ENCODE measurements around the gene RELL1. TPM values are rescaled to one million over a fixed set of nuclear protein-coding genes. Genes with fewer than 3 reads are reported as not detected.
A peak's percentile ranks its signal among the peaks of the same experiment; 100 is the strongest.

The RELL1 gene
- total and polyA plus RNA-seq, 8 donors = 1.3 to 113 (median 15.8) TPM

DNA sequence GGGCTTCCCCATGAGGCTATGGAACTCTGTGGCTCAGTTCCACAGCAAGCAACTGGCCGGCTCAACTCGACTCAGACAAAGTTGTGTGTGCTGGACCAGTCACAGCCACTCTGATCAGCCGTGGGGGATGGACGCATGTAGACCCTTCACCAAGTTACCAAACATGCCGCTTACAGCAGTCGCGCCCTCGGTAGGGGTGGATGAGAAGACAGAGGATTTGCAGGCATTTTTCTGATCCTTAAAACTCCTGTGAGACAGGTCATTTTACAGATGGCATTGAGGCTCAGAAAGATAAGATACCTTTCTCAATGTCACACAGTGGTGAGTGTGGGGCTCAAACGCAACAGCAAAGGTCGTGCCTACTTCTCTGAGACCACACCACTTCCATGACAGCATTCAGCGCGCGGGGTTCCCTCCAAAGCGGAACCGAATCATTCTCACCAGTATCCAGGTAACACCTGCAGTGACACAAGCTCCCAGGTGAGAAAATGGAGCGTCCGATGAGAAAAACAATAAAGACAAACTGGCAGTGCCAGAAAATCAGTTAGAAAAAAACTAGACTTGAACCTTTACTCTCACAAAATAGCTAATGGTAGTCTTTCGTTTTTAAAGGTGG lies 83.6 kb downstream of the RELL1 start:
- intact Hi-C loops (cut with DNase I; ENCODE audit: low total_unique reads) = loop anchor here (5.0 to 10.0 kb wide), 2 partner anchors 82 to 190 kb away; partner anchors contain the start of gene RELL1

DNA sequence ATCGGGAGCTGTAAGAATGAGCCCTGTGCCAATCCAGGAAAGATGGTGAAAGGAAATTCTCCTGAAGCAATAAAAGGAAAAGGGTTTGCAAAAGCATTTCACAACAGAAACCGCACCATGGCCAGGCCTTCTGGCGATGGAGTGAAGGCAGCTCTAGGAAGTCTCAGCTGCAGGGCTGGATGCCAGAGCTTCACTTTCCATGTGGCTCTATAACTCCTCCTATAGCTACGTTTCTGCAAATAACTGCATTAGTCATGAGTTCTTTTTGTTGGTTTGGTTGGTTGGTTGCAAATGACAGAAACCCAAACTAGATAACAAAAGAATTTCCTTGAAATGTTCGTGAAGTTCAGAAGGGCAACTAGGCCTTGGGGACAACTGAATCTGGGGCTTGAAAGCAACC lies 84.6 kb downstream of the RELL1 start:
- peaks cover 8 to 45% (median 16%) of the 10 kb centered on the region in 4 donors for H3K4me1 ChIP-seq
- 26 to 42% (median 34%) methylated on average over 5 of the region's 5 CpGs for WGBS, 5 donors
- no peaks in the 10 kb centered on the region for H3K27me3 ChIP-seq
- TF ChIP-seq, protein P1, sequence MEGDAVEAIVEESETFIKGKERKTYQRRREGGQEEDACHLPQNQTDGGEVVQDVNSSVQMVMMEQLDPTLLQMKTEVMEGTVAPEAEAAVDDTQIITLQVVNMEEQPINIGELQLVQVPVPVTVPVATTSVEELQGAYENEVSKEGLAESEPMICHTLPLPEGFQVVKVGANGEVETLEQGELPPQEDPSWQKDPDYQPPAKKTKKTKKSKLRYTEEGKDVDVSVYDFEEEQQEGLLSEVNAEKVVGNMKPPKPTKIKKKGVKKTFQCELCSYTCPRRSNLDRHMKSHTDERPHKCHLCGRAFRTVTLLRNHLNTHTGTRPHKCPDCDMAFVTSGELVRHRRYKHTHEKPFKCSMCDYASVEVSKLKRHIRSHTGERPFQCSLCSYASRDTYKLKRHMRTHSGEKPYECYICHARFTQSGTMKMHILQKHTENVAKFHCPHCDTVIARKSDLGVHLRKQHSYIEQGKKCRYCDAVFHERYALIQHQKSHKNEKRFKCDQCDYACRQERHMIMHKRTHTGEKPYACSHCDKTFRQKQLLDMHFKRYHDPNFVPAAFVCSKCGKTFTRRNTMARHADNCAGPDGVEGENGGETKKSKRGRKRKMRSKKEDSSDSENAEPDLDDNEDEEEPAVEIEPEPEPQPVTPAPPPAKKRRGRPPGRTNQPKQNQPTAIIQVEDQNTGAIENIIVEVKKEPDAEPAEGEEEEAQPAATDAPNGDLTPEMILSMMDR (IDR thresholded peaks at IDR 0.05) = no peak
- TF ChIP-seq POLR2A (IDR thresholded peaks at IDR 0.05) = no peak
- no peak for TF ChIP-seq EP300 (IDR thresholded peaks at IDR 0.05)
- peak in 1 of 3 donors; percentile 48 for TF ChIP-seq POLR2AphosphoS5 (IDR thresholded peaks at IDR 0.05)
- no peak overlapping the region for H3K4me3 ChIP-seq
- no peaks in the 10 kb centered on the region for H3K36me3 ChIP-seq
- DNase-seq = peak; percentile 68 to 76
- H3K9me3 ChIP-seq = no peaks in the 10 kb centered on the region
- H3K27ac ChIP-seq = peak overlapping the region in 4 of 5 donors; percentile 1 to 63 (median 43)
- intact Hi-C loops (cut with DNase I; ENCODE audit: low total_unique reads) = loop anchor here (5.0 to 10.0 kb wide), 2 partner anchors 83 to 191 kb away; partner anchors contain the start of gene RELL1

More for the DNA sequence above, 83.6 kb downstream of the RELL1 start:
- no peak overlapping the region for H3K4me3 ChIP-seq
- H3K27me3 ChIP-seq = no peaks in the 10 kb centered on the region
- no peak for TF ChIP-seq POLR2A (IDR thresholded peaks at IDR 0.05)
- no peak for TF ChIP-seq POLR2AphosphoS5 (IDR thresholded peaks at IDR 0.05)
- TF ChIP-seq EP300 (IDR thresholded peaks at IDR 0.05) = no peak
- TF ChIP-seq, protein P1 (IDR thresholded peaks at IDR 0.05) = no peak
- 68 to 81% (median 72%) methylated on average over 18 of the region's 18 CpGs for WGBS, 5 donors
- peaks cover under 1 to 45% (median 13%) of the 10 kb centered on the region in 4 donors for H3K4me1 ChIP-seq
- H3K36me3 ChIP-seq = no peaks in the 10 kb centered on the region
- no peaks in the 10 kb centered on the region for H3K9me3 ChIP-seq
- DNase-seq = no peak
- H3K27ac ChIP-seq = peak overlapping the region in 2 of 5 donors; percentile 0 to 63

DNA sequence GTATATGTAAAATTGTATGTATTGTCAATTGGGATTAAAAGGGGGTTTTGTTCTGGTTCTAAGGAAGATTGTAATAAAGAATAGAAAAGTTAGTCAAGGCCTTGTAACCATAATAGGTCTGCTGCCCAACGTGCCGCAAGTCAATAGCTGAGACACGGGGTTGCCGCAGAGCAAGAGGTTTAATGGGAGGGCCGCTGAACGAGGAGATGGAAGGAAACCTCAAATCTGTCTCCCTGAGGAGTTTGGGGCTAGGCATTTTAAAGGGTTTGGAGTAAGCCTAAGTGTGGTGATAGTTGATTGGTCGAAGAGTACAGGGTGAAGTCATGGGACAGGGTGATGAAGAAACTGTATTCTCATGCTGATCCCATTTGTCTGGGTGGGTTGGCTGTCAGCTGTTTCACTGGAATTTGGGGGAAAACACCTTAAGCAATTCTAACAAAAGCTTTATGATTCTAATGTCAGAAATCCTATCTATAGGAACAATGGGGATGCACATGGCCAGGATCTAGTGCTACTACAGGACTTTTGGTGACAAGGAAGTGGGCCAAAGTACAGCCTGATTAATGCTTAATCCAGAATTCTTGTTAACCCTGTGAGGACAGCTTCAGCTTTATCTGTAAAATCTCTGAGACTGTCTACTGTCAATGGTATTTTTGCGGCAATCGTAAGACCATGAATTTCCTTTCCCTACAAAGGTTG lies 86.9 kb downstream of the RELL1 start:
- no peak for DNase-seq
- Histone ChIP-seq H3K27ac (no peak overlapping the region), H3K36me3 (no peaks in the 10 kb centered on the region), H3K4me3 (no peak overlapping the region), H3K9me3 (no peaks in the 10 kb centered on the region), H3K27me3 (no peaks in the 10 kb centered on the region), H3K4me1 (peaks cover 8 to 43% (median 16%) of the 10 kb centered on the region in 4 donors)
- 84 to 97% (median 91%) methylated on average over 8 to 9 of the region's 9 CpGs for WGBS, 5 donors
- intact Hi-C loops (cut with DNase I; ENCODE audit: low total_unique reads) = no loop called here
- TF ChIP-seq EP300 (IDR thresholded peaks at IDR 0.05) (no peak), POLR2AphosphoS5 (IDR thresholded peaks at IDR 0.05) (no peak), POLR2A (IDR thresholded peaks at IDR 0.05) (no peak)
- TF ChIP-seq, protein P1 (IDR thresholded peaks at IDR 0.05) = no peak

DNA sequence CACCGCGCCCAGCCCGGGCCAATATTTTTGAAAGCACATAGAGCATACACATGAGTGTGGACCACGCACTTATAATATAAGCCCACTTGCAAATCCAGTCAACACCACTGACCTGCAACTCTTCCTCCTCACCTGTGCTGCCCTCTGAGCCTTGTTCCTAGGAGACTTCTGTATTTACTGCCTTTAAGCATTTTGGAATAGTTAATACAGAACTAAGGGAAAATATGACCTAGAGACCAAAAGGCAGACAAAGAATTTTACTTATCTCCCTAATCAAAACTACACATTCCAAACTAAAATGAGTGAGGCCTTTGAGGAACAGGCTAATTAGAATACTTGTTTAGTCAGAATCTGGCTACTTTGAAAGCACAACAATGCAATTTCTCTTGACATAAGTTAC lies 89.1 kb downstream of the RELL1 start:
- no peak for DNase-seq
- Histone ChIP-seq H3K36me3 (no peaks in the 10 kb centered on the region), H3K9me3 (no peaks in the 10 kb centered on the region), H3K27me3 (no peaks in the 10 kb centered on the region), H3K4me1 (peaks cover 0 to 21% (median 8%) of the 10 kb centered on the region in 4 donors), H3K27ac (no peak overlapping the region), H3K4me3 (no peak overlapping the region)
- intact Hi-C loops (cut with DNase I; ENCODE audit: low total_unique reads) = no loop called here
- no peak for TF ChIP-seq POLR2A (IDR thresholded peaks at IDR 0.05)
- no peak for TF ChIP-seq POLR2AphosphoS5 (IDR thresholded peaks at IDR 0.05)
- no peak for TF ChIP-seq EP300 (IDR thresholded peaks at IDR 0.05)
- TF ChIP-seq, protein P1 (IDR thresholded peaks at IDR 0.05) = no peak
- 86 to 95% (median 91%) methylated on average over 4 of the region's 4 CpGs for WGBS, 5 donors

Measured in stomach (tissue), 9 donors.